DOHH2 (cell line): ENCODE measurements around the gene LARGE1.

Experiments
- H3F3A ChIP-seq: fragments of 200-600 bp; sonication (generic), shearing (Covaris generic); 2 replicates; pipeline ENCODE4 v1.6.0; 2016; ENCODE audit warnings: antibody characterized with exemption, mild to moderate bottlenecking; ENCODE audit not compliant: control insufficient read depth, insufficient read depth
- H3K27ac ChIP-seq: fragments of 200-600 bp; sonication (generic); 2 replicates; pipeline ENCODE4 v1.5.1; 2014; ENCODE audit warnings: low read depth, mild to moderate bottlenecking, low read length, moderate library complexity
- H3K27me3 ChIP-seq: fragments of 200-600 bp; sonication (generic); 2 replicates; pipeline ENCODE4 v1.6.1; 2014; ENCODE audit warnings: mild to moderate bottlenecking, low read length, mixed read lengths; ENCODE audit not compliant: control insufficient read depth
- H3K36me3 ChIP-seq: fragments of 200-600 bp; sonication (generic); 2 replicates; pipeline ENCODE4 v1.6.1; 2014; ENCODE audit warnings: mild to moderate bottlenecking, low read length, moderate library complexity, mixed read lengths; ENCODE audit not compliant: control insufficient read depth
- H3K4me1 ChIP-seq: fragments of 200-600 bp; sonication (generic); 2 replicates; pipeline ENCODE4 v1.6.1; 2014; ENCODE audit warnings: mild to moderate bottlenecking, low read length, mixed read lengths; ENCODE audit not compliant: control insufficient read depth
- H3K4me2 ChIP-seq: fragments of 200-600 bp; sonication (generic); 2 replicates; pipeline ENCODE4 v1.6.0; 2014; ENCODE audit warnings: mild to moderate bottlenecking, low read length, moderate library complexity
- H3K4me3 ChIP-seq: fragments of 200-600 bp; sonication (generic); 2 replicates; pipeline ENCODE4 v1.5.1; 2014; ENCODE audit warnings: mild to moderate bottlenecking, low read length, mixed read lengths
- H3K79me2 ChIP-seq: fragments of 200-600 bp; sonication (generic); 2 replicates; pipeline ENCODE4 v1.6.1; 2014; ENCODE audit warnings: mild to moderate bottlenecking, low read length, mixed read lengths; ENCODE audit not compliant: control insufficient read depth
- H3K9me2 ChIP-seq: fragments of 200-600 bp; sonication (generic); replicated peaks from 2 replicates; pipeline ENCODE4 v1.6.1; 2014; ENCODE audit warnings: mild to moderate bottlenecking, low read length, mixed read lengths; ENCODE audit not compliant: control insufficient read depth
- H3K9me3 ChIP-seq: fragments of 200-600 bp; sonication (generic); 2 replicates; pipeline ENCODE4 v1.6.1; 2014; ENCODE audit warnings: antibody characterized with exemption, low read length, mixed read lengths; ENCODE audit not compliant: control insufficient read depth, insufficient read depth
- H4K20me1 ChIP-seq: fragments of 200-600 bp; sonication (generic); 2 replicates; pipeline ENCODE4 v1.6.0; 2014; ENCODE audit warnings: low read depth, mild to moderate bottlenecking, antibody characterized with exemption, low read length, moderate library complexity; ENCODE audit not compliant: control insufficient read depth, insufficient read depth
- CTCF ChIP-seq: fragments of 200-600 bp; sonication (generic); IDR thresholded peaks from one replicate; pipeline ENCODE4 v1.5.1; 2014; ENCODE audit warnings: antibody characterized with exemption, mild to moderate bottlenecking, low read depth, low read length; ENCODE audit not compliant: poor library complexity, severe bottlenecking
- EZH2phosphoT487 ChIP-seq: fragments of 200-600 bp; sonication (generic); IDR thresholded peaks from 2 replicates; pipeline ENCODE4 v1.6.1; 2017; ENCODE audit warnings: borderline replicate concordance, mild to moderate bottlenecking, antibody characterized with exemption, low read length, moderate library complexity, mixed read lengths

LARGE1 gene

DNA sequence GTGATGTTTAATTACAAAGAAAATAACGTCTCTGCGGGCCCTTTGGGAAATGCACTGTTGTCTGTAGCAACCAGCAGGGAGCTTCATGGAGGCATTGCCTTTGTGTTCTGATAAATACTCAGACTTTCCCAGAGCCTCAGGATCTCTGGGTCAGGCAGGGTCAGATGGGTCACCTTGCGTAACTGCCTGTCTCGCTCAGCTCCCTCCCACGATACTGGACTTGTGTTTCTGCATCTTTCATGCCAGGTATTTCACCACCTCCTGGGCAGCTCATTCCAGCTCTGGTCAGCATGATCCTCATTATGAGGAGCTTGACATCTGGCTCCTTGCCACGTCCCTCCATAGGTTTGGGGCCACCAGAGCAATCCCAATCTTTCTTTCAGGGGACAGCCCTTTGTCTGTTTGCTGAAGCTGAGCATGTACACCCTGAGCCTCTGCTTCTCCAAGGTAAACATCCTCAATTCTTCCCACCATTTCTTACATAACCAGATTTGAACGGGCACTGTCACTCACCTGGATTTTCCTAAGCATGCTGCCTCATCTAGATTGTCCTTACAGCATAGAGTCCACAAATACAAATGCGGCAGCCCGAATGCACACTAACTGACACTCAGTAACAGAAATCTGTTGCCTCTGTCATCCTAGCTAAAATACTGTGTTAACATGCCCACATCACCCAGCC is 162.3 kb downstream of the LARGE1 start:
- no peaks in the 10 kb centered on the region for H3K79me2 ChIP-seq
- TF ChIP-seq EZH2phosphoT487: no peak
- TF ChIP-seq CTCF: no peak
- no peak overlapping the region for H3K4me2 ChIP-seq
- H3K27me3 ChIP-seq: no peaks in the 10 kb centered on the region
- H4K20me1 ChIP-seq: no peaks in the 10 kb centered on the region
- H3K9me2 ChIP-seq: no peaks in the 10 kb centered on the region
- no peaks in the 10 kb centered on the region for H3K9me3 ChIP-seq
- H3K36me3 ChIP-seq: no peaks in the 10 kb centered on the region
- no peak overlapping the region for H3K4me3 ChIP-seq
- no peak overlapping the region for H3K27ac ChIP-seq
- H3K4me1 ChIP-seq: no peaks in the 10 kb centered on the region
- no peaks in the 10 kb centered on the region for H3F3A ChIP-seq

DNA sequence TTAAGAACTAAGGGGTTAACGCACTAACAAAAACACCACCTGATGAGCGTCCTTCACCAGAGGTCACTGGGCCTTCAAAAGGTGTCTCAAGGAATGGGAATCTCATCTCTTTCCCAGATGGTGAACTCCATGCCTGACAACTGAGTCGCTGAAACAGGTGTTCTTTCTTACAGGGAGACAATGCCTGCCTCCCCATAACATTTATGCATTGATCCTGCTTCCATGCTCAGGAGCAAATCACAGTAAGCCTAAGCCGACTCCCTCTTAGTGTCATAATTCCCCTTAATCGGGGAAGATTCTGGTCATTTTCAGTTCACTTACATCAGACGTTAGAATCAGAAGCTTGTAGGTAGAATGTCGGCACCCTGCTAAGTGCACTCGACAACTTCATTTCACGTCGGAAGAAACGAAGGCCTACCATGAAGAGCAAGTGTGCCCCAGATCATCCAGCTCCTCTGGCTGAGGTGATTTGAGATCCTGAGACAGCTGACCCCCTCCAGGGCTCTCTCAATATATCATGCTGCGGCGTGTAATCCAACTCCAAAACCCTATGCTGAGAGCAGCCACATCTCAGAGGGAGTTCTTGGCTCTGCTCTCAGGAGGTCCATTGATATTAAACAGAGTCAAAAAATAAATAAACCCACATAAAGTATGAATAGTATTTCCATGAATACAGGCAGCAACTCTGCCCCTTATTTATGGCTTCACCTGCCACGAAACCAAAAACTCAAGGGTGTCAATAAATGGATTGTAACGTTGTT is 163.1 kb downstream of the LARGE1 start:
- no peaks in the 10 kb centered on the region for H4K20me1 ChIP-seq

GRCh38 chr22:33756508-33756949 is 163.7 kb downstream of the LARGE1 start:
- Histone ChIP-seq H3K27ac (no peak overlapping the region), H3K4me2 (no peak overlapping the region)

More for the DNA sequence above, 163.1 kb downstream of the LARGE1 start:
- Histone ChIP-seq H3K4me3 (no peak overlapping the region), H3K27me3 (no peaks in the 10 kb centered on the region), H3K9me3 (no peaks in the 10 kb centered on the region), H3K4me1 (no peaks in the 10 kb centered on the region), H3K27ac (no peak overlapping the region), H3K9me2 (no peaks in the 10 kb centered on the region), H3K4me2 (no peak overlapping the region), H3F3A (no peaks in the 10 kb centered on the region), H3K79me2 (no peaks in the 10 kb centered on the region), H3K36me3 (no peaks in the 10 kb centered on the region)
- TF ChIP-seq EZH2phosphoT487 (no peak), CTCF (no peak)

More at GRCh38 chr22:33756508-33756949, 163.7 kb downstream of the LARGE1 start:
- Histone ChIP-seq H3F3A (no peaks in the 10 kb centered on the region), H3K9me3 (no peaks in the 10 kb centered on the region), H3K9me2 (no peaks in the 10 kb centered on the region), H3K27me3 (no peaks in the 10 kb centered on the region), H3K36me3 (no peaks in the 10 kb centered on the region), H3K4me3 (no peak overlapping the region), H4K20me1 (no peaks in the 10 kb centered on the region), H3K4me1 (no peaks in the 10 kb centered on the region), H3K79me2 (no peaks in the 10 kb centered on the region)
- no peak for TF ChIP-seq CTCF
- no peak for TF ChIP-seq EZH2phosphoT487
